B cell (primary cell): ENCODE results near the gene SCN2B. TPM values are rescaled to one million over a fixed set of nuclear protein-coding genes. Genes with fewer than 3 reads are reported as not detected.

Experiments
- ATAC-seq: fragments of 200-7000 bp; cut with Tn5 transposase; one replicate; pipeline ENCODE4 v1.10.0; 2021; ENCODE audit warnings: low read depth, mild to moderate bottlenecking, moderate number of reproducible peaks, moderate library complexity
- CTCF ChIA-PET: fragments of 350-600 bp; sonication (Branson Sonifier 250); formaldehyde crosslinking; loops from one replicate; lab custom pipeline; 2021; ENCODE audit warnings: antibody characterized with exemption, inconsistent platforms; lab: Charles Lee
- POLR2A ChIA-PET: fragments of 350-600 bp; sonication (Branson Sonifier 250); formaldehyde crosslinking; loops from one replicate; lab custom pipeline; 2021; ENCODE audit warnings: antibody characterized with exemption; lab: Charles Lee
- DNase-seq: peaks from one replicate; pipeline ENCODE4 v3.0.0; 2013
- H2AFZ ChIP-seq: 2 replicates; pipeline ENCODE4 v1.6.1; 2012; ENCODE audit warnings: mild to moderate bottlenecking, low read depth, low read length; ENCODE audit not compliant: insufficient read depth, poor library complexity, severe bottlenecking
- H3K27ac ChIP-seq, 2 donors: 1 replicate in 1 of 2; 2 replicates in 1 of 2; pipeline ENCODE4 v1.5.1; 2012 to 2013; ENCODE audit warnings: low read length in 2 of 2, mild to moderate bottlenecking in 2 of 2, moderate library complexity in 1 of 2
- H3K27me3 ChIP-seq, 4 experiments: fragments of 200-600 bp in 1 of 4; sonication (generic) in 1 of 4; replicated peaks in 1 of 4; 1 replicate in 2 of 4; 2 replicates in 2 of 4; pipeline versions ENCODE4 v1.6.1 to v1.7.0; 2013 to 2016; ENCODE audit warnings: low read length in 3 of 4, mild to moderate bottlenecking in 2 of 4, mixed read lengths in 1 of 4, moderate library complexity in 1 of 4; ENCODE audit not compliant: insufficient read depth in 4 of 4, control insufficient read depth in 3 of 4; ENCODE audit errors: control extremely low read depth in 1 of 4
- H3K36me3 ChIP-seq, 2 experiments: replicated peaks in 1 of 2; 1 replicate in 1 of 2; 2 replicates in 1 of 2; pipeline versions ENCODE4 v1.6.1 to v1.7.1; 2013; ENCODE audit warnings: low read length in 1 of 2; ENCODE audit not compliant: insufficient read depth in 2 of 2, control insufficient read depth in 1 of 2; ENCODE audit errors: control extremely low read depth in 1 of 2, extremely low read depth in 1 of 2
- H3K4me1 ChIP-seq, 2 donors: fragments of 200-600 bp in 1 of 2; sonication (generic) in 1 of 2; 1 replicate in 1 of 2; 2 replicates in 1 of 2; pipeline versions ENCODE4 v1.5.1 to v1.6.1; 2013 to 2017; ENCODE audit warnings: low read length in 2 of 2; ENCODE audit not compliant: control insufficient read depth in 2 of 2, insufficient read depth in 2 of 2
- H3K4me2 ChIP-seq: replicated peaks from 2 replicates; pipeline ENCODE3; 2012; ENCODE audit warnings: mild to moderate bottlenecking, low read depth, low read length; ENCODE audit not compliant: poor library complexity, severe bottlenecking
- H3K4me3 ChIP-seq, 5 experiments: fragments of 200-600 bp in 1 of 5; sonication (generic) in 1 of 5; 1 replicate in 3 of 5; 2 replicates in 2 of 5; pipeline versions ENCODE4 v1.5.1 to v1.7.0; 2011 to 2016; ENCODE audit warnings: low read length in 4 of 5, mild to moderate bottlenecking in 4 of 5, low read depth in 2 of 5, control low read depth in 1 of 5, moderate library complexity in 1 of 5; ENCODE audit not compliant: insufficient read depth in 1 of 5; ENCODE audit errors: control extremely low read depth in 1 of 5, extremely low read depth in 1 of 5
- H3K79me2 ChIP-seq: fragments of 200-600 bp; sonication (generic); one replicate; pipeline ENCODE4 v1.6.0; 2016; ENCODE audit warnings: low read length; ENCODE audit not compliant: control insufficient read depth, insufficient read depth
- H3K9ac ChIP-seq: fragments of 200-600 bp; sonication (generic); 2 replicates; pipeline ENCODE4 v1.6.1; 2017; ENCODE audit warnings: mild to moderate bottlenecking, low read length, moderate library complexity
- H3K9me3 ChIP-seq, 3 donors: one replicate each; pipeline versions ENCODE4 v1.6.1 to v1.7.1; 2013; ENCODE audit warnings: low read length in 2 of 3; ENCODE audit not compliant: control insufficient read depth in 2 of 3, insufficient read depth in 1 of 3; ENCODE audit errors: control extremely low read depth in 1 of 3
- H4K20me1 ChIP-seq: 2 replicates; pipeline ENCODE4 v1.6.0; 2012; ENCODE audit warnings: mild to moderate bottlenecking, low read length; ENCODE audit not compliant: insufficient read depth, control insufficient read depth, poor library complexity, severe bottlenecking
- H3K27ac Mint-ChIP-seq: one replicate; pipeline ENCODE4 v1.8.0; 2021; ENCODE audit warnings: mixed read lengths
- H3K27me3 Mint-ChIP-seq: one replicate; pipeline ENCODE4 v1.8.0; 2021; ENCODE audit warnings: mixed read lengths
- H3K4me1 Mint-ChIP-seq: one replicate; pipeline ENCODE4 v1.8.0; 2021; ENCODE audit warnings: mixed read lengths
- H3K4me3 Mint-ChIP-seq: one replicate; pipeline ENCODE4 v1.8.0; 2021; ENCODE audit warnings: mixed read lengths
- H3K9me3 Mint-ChIP-seq: one replicate; pipeline ENCODE4 v1.8.0; 2022; ENCODE audit warnings: mixed read lengths; ENCODE audit not compliant: insufficient read depth
- EZH2 ChIP-seq: IDR thresholded peaks from 2 replicates; pipeline ENCODE4 v1.6.1; 2012; ENCODE audit warnings: borderline replicate concordance, low read depth, mild to moderate bottlenecking, moderate library complexity, low read length; ENCODE audit not compliant: insufficient read depth, poor library complexity, severe bottlenecking
- WGBS: methylation state at CpG from one replicate; pipeline ENCODE4 v1.1.5; 2013; ENCODE audit warnings: missing lambda C conversion rate; ENCODE audit not compliant: insufficient coverage; 5-methylcytosine and 5-hydroxymethylcytosine counted together
- intact Hi-C: fragments of 100-400 bp; cut with micrococcal nuclease; formaldehyde crosslinking; loops from one replicate; pipeline ENCODE4 v1.10.0; 2022
- polyA plus RNA-seq: library from polyadenylated mRNA; depleted of rRNA; stranded (reverse); fragments of >200 nt; gene quantifications from 2 replicates; pipeline ENCODE4 v1.2.3, GENCODE V29; 2012
- total RNA-seq, 2 donors: library from RNA; stranded (reverse); fragments of 120-200 nt in 1 of 2; gene quantifications; 1 replicate in 1 of 2; 2 replicates in 1 of 2; pipeline versions ENCODE4 v1.2.3 to v1.2.4, GENCODE V29; 2013 to 2022
- TF ChIP-seq, protein P1 (sequence below): fragments of 200-600 bp; IDR thresholded peaks from one replicate; pipeline ENCODE4 v1.8.0; 2022; ENCODE audit warnings: antibody characterized with exemption, mild to moderate bottlenecking

Gene SCN2B
- total and polyA plus RNA-seq, 2 donors (not counting 1 experiment from before 2014, with no cell fraction given), result not detected

GRCh38 chr11:118149493-118149892 is 26.9 kb downstream of the SCN2B start:
- Mint-ChIP-seq H3K4me3 (no peak overlapping the region), H3K4me1 (peaks cover 16% of the 10 kb centered on the region), H3K27ac (no peak overlapping the region), H3K9me3 (no peaks in the 10 kb centered on the region), H3K27me3 (peaks cover 61% of the 10 kb centered on the region)
- H3K4me2 ChIP-seq, result no peak overlapping the region
- no peak for TF ChIP-seq EZH2
- TF ChIP-seq, protein P1, sequence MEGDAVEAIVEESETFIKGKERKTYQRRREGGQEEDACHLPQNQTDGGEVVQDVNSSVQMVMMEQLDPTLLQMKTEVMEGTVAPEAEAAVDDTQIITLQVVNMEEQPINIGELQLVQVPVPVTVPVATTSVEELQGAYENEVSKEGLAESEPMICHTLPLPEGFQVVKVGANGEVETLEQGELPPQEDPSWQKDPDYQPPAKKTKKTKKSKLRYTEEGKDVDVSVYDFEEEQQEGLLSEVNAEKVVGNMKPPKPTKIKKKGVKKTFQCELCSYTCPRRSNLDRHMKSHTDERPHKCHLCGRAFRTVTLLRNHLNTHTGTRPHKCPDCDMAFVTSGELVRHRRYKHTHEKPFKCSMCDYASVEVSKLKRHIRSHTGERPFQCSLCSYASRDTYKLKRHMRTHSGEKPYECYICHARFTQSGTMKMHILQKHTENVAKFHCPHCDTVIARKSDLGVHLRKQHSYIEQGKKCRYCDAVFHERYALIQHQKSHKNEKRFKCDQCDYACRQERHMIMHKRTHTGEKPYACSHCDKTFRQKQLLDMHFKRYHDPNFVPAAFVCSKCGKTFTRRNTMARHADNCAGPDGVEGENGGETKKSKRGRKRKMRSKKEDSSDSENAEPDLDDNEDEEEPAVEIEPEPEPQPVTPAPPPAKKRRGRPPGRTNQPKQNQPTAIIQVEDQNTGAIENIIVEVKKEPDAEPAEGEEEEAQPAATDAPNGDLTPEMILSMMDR, result no peak
- no peak overlapping the region for H3K27ac ChIP-seq
- H3K36me3 ChIP-seq, result no peaks in the 10 kb centered on the region
- no peak overlapping the region for H3K9ac ChIP-seq
- H3K4me1 ChIP-seq, result peaks cover 11 to 18% of the 10 kb centered on the region in 2 donors
- POLR2A ChIA-PET, result no interaction called here
- H3K27me3 ChIP-seq, result peaks cover 0 to 86% (median 30%) of the 10 kb centered on the region in 4 experiments
- no peak overlapping the region for H2AFZ ChIP-seq
- H3K79me2 ChIP-seq, result no peaks in the 10 kb centered on the region
- WGBS, result 71% methylated on average over 1 of the region's 1 CpG
- ATAC-seq (no peak), DNase-seq (no peak)
- no peaks in the 10 kb centered on the region for H3K9me3 ChIP-seq
- intact Hi-C loops, result no loop called here
- no peak overlapping the region for H3K4me3 ChIP-seq
- H4K20me1 ChIP-seq, result no peaks in the 10 kb centered on the region
- CTCF ChIA-PET, result interaction anchor here (8.7 kb wide), 1 partner anchor 22 kb away, joined by 96 read pairs; no protein-coding TSS in a partner anchor

DNA sequence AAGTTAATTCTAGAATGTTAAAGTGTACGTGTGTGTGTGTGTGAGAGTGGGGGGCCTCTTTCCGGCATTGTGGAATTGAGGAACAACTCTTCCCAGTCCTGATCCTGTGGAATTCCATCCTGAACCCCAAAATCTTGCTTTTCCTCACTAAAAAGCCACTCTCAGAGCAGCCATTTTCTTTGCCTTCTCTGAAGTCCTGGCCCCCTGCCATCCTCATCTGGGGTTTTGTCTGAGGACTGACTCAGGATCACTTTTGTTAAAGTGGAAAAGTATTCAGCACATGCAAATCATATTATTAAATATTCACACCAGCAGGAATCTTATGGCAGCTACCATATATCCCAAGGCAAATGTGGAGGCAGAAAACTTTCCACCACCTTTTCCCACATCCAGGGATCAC is 27.6 kb downstream of the SCN2B start:
- intact Hi-C loops, result no loop called here
- ChIA-PET POLR2A (no interaction called here), CTCF (interaction anchor here (8.7 kb wide), 1 partner anchor 23 kb away, joined by 96 read pairs; no protein-coding TSS in a partner anchor)
- H3K4me3 Mint-ChIP-seq, result no peak overlapping the region
- Histone ChIP-seq H3K4me3 (no peak overlapping the region), H3K9ac (no peak overlapping the region), H3K27ac (no peak overlapping the region), H3K36me3 (no peaks in the 10 kb centered on the region), H4K20me1 (no peaks in the 10 kb centered on the region), H3K9me3 (no peaks in the 10 kb centered on the region), H3K79me2 (no peaks in the 10 kb centered on the region), H2AFZ (no peak overlapping the region), H3K27me3 (peaks cover 0 to 86% (median 29%) of the 10 kb centered on the region in 4 experiments), H3K4me1 (peaks cover 11 to 18% of the 10 kb centered on the region in 2 donors), H3K4me2 (no peak overlapping the region)
- ATAC-seq (no peak), DNase-seq (no peak)
- no peak overlapping the region for H3K27ac Mint-ChIP-seq
- H3K4me1 Mint-ChIP-seq, result peaks cover 14% of the 10 kb centered on the region
- H3K27me3 Mint-ChIP-seq, result peaks cover 61% of the 10 kb centered on the region
- TF ChIP-seq, protein P1, result no peak
- TF ChIP-seq EZH2, result no peak
- 100% methylated on average over 1 of the region's 2 CpGs for WGBS
- no peaks in the 10 kb centered on the region for H3K9me3 Mint-ChIP-seq
